COLO668 (cell line): Measurements from ENCODE around the gene RFC2.
"Not testable (repeated sequence)": the region's sequence is repeated elsewhere in the genome, so short reads cannot be mapped to it uniquely, and the experiment has no call there.

Experiments
- DNase-seq: peaks from one replicate; lab custom pipeline; 2025; ENCODE audit not compliant: unreplicated experiment; lab: John Stamatoyannopoulos, UW

Gene RFC2

GRCh38 chr7:74283858-74284447 is 29.8 kb upstream of the RFC2 start:
- no peak for DNase-seq

DNA sequence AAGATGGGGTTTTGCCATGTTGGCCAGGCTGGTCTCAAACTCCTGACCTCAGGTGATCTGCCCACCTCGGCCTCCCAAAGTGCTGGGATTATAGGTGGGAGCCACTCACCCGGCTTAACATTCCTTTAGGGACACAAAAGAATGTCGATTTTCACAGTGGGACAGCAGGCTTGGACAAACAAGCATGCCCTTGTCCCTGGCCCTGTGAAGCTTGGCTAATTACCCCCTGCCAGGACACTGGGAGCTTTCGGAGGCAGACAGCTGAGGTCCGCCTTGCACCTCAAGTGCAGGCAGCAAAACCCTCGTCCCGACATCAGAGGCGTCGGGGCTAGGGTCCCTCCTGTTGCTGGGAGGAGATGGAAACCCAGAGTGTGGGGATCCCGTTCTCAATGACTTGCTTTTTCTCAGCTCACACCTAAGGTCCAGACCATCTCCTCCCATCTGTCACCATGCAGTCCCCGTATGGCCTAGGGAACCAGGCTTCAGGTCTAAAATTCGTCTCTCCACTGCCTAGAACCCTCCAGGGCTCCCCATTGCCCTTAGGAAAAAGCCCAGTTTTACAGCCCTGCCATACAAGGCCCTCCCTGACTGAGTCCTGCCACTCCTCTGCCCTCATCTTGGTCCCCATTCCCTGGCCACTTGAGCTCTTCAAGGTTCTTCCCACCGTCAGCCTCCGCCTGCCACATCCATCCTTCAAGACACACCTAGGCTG is 28.7 kb upstream of the RFC2 start:
- no peak for DNase-seq

DNA sequence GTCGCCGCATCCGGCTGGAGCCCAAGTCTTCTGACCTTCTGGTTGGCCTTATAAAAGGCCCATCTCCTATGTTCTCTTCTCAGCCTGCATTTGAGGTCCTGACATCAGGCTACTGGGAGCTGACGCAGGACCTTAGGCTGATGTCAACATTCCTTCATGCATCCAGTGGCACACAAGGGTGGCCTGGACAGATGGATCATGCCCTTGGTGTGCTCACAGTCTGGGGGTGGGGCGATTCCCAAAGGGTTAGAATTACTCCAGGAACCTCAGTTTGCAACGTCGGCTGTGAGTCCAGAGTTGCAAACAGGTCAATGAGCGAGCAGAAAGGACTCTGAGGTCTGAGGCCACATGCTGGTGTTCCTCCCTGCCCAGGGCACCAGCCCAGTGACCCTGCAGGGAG is 26.8 kb upstream of the RFC2 start:
- no peak for DNase-seq

DNA sequence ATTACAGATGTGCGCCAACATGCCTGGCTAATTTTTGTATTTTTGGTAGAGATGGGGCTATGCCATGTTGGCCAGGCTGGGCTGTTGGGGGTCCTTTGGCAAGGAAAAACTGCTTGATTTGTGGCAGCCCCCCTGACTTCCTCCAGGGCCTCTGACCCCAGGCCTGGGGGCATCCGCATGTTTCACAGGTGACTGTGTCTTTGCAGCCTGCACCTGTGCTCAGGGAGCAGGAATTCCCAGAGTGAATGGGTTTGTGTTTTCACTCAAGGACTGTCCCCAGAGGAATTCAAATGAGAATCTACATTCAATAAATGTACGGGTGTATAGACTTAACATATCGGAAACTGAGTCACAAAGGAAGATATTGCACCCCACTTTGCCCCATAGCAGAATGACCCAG is 23.4 kb upstream of the RFC2 start:
- no peak for DNase-seq

DNA sequence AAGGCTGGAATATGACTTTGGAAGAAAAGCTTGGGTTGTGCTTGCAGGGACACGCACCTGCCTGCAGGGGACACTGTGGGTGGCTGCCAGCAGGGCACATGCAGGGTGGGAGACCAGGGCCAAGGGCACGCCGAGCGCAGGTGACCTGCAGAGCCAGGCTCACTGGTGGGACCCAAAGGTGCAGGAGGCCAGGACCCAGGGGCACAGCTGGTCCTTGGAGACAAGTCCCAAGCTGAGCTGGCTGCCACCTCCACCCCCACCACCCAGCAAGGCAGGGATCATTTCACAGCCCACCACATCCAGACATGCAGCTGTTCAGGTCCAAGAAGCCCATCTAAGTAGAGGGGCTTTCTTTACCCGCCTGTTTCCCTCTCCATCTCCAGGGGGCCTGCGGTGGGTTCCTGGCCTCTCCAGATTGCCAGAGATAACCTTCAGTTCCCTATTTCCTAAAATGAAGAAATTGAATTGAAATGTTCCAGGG is 21.2 kb upstream of the RFC2 start:
- peak; percentile 18 for DNase-seq

- no peak for DNase-seq
Observed at GRCh38 chr7:74272305-74273038, 18.3 kb upstream of the RFC2 start.

- no peak for DNase-seq
Observed at GRCh38 chr7:74271742-74272141, 17.5 kb upstream of the RFC2 start.

DNA sequence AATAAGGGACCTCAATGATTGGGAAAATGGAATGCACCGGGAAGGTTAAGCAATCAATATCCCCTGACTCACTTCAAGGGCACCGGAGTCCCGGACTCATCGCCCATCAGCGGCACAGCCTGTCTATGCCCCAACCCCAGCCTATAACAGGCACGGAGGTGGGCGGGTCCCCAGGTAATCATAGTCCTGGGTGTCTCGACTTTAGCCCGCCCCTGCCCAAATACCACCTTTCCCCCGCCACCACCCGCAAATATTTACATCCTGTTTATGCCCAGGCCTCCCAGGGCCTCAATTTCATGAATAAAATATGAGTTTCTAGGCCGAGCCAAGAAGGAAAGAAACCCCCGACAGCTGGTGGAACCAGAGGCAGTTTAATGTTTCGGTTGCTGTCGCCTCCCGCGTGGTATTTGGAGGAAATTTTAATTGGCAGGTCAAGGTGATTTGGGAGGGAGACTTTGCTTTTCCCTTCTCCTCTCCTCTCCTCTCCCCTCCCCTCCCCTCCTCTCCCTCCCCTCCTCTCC is 15.6 kb upstream of the RFC2 start:
- peak; percentile 96 for DNase-seq

DNA sequence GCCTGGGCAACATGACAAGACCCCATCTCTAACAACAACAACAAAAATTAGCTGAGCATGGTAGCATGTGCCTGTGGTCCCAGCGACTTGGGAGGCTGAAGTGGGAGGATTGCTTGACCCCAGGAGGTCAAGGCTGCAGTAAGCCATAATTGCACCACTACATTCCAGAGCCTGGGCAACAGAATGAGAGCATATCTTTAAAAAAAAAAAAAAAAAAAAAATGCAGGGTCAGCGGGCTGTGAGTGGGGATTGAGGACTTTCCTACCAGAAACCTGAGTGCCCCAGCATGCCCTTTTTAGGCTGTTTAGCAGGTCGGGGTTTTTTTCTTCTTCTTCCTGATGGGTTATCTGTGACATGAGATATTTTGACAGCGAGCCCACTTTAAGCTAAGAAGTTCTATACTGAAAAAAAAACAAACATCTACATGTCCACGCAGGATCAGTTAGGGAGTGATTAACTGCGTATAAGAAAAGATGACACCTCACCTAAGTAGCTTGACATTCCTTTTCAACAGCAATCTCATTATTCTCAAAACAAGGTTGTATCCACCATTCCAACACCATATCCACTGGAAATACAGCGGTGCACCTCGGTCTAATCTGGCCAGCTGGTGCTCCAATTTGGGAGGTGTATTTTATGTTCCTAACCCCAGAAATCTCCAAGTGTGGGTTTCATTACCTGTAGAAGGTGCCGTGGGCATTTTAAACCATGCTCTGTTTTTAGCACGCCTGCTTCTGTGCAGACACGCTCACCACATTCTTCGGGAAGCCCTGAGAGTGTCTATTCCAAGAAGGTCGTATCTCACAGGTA is 13.8 kb upstream of the RFC2 start:
- no peak for DNase-seq

DNA sequence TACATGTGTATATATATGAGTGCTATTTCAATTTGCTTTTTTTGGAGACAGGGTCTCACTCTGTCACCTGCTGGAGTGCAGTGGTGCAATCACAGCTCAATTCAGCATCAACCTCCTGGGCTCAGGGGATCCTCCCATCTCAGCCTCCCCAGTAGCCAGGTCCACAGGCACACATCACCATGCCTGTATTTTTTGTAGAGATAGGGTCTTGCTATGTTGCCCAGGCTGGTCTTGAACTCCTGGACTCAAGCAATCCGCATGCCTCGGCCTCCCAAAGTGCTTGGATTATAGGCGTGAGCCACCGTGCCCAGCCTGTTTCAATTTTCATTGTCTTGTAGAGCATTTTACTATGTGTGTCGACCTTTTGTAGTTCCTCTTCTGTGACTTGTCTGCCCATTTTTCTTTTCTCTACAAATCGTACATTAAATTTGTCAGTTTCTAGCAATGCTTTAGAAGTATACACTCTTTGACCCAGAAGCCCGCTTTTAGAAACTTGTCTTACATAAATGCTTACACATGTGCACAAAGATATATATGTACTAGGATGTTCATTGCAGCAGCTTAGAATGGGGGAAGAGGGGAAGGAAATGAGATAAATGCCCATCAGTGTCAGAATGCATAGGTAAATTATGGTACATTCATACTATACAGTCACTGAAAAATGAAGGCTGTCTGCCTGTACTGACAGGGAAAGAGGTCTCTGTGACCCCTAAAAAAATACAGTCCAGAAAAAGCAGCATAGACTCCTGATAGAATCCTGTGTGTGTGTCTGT is 12.2 kb upstream of the RFC2 start:
- no peak for DNase-seq

GRCh38 chr7:74263399-74264120 is 9.4 kb upstream of the RFC2 start:
- DNase-seq = no peak

DNA sequence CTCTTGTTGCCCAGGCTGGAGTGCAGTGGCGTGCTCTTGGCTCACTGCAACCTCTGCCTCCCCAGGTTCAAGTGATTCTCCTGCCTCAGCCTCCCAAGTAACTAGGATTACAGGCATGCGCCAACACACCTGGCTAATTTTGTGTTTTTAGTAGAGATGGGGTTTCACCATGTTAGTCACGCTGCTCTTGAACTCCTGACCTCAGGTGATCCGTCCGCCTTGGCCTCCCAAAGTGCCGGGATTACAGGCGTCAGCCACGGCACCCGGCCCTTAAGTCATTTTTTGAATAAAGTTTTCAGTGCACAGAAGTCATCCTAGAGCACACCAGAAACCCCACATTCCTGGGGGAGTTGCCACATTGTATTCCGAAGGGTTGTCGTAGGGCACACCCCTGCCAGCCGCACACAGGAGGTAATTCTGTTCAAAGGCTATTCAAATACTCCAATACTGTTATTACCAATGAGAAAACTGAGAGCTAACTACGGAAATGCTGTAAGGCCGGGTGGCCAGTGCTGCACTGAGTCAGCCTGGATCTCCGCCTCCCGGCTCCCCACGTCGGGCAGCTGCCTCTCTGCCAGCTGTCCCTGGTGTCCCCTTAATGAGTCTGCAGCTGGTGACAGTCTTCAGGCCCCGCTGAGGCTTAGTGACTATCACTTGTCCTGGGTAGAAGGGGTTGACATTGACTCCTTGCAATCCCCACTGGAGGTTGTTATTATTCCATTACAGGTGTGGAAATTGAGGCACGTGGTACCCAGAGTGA is 8.6 kb upstream of the RFC2 start:
- DNase-seq = peak; percentile 74

GRCh38 chr7:74258639-74259038 is 4.4 kb upstream of the RFC2 start:
- DNase-seq = no peak

GRCh38 chr7:74256491-74257408 is 2.6 kb upstream of the RFC2 start:
- no peak for DNase-seq

- not testable (repeated sequence) for DNase-seq
Observed at GRCh38 chr7:74255461-74255860, 1.3 kb upstream of the RFC2 start.

- peak; percentile 25 for DNase-seq
Observed at GRCh38 chr7:74254858-74255379, 720 bp upstream of the RFC2 start.

- DNase-seq = peak; percentile 26
Observed at GRCh38 chr7:74253835-74254128, 417 bp downstream of the RFC2 start.

GRCh38 chr7:74253331-74253730 is 868 bp downstream of the RFC2 start:
- peak; percentile 25 for DNase-seq
